ENCODE results near the gene KCNK15.
"Not testable (repeated sequence)": the region's sequence is repeated elsewhere in the genome, so short reads cannot be mapped to it uniquely, and the experiment has no call there.

KCNK15 gene

DNA sequence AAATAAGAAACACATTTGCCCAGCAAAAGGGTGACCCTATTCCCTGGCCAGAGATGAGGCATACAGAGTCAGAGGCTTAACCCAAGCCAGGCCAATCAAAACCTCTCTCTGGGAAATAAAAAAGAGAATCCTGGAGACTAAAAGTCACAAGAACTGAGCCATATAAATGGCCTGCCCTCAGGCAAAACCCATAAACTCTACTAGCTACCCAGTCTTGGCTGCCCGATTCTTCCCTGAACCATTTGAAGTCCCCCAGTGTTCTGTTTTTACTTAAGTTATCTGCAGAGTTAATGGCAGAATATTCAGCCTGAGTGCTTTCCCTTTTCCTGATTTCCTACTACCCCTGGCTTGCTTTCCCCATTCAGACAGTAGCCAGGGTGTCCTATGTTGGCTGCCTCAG is 13.9 kb downstream of the KCNK15 start:
- no peak for DNase-seq

DNA sequence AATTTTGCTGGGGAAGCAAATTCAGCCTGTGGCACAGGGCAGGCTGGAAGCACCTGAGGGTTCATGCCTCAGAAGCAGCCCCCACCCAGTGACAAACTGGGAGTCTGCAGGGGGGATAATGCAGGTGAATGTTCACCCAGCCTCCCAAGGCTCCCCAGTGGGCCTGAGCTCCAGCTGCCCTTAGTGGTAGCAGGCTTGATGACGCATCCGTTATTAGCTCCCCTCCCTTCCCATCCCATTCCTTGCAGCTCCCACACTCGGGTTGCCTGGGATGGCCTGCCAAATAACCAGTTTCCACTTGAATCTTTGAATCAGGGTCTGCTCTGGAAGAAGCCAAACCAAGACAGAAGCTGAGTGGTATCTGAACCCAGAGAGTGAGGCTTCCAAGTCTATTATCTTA is 15.8 kb downstream of the KCNK15 start:
- DNase-seq = no peak

DNA sequence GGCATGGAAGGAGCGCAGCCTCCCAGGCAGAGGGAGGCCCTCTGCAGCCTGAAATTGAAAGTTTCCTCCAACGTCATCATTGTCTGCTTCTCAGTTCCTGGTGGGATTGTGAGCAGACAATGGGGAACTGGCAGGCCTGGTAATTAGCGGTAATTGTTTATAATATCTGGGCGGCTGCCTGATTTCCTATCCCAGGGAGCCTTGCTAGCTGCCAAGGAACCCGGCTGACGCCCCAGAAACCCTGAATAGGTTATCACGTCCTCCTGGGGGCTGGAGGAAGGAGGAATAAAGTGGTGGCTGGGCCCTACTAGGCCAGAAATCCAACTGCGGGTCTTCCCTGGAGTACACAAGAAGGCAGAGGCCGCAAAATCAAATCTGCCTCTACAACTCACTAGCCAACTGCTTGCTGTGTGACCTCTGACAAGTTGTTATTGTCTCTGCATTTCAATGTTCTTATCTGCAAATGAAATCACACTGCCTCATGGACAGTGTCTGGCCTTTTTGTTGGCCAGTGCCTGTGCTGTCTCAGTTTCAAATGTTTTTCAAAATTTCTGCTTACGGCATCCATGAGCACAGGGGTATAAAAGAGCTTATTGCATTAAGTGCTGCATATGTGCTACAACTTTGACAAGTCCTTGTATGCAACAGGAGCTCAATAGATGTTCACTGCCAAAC is 16.9 kb downstream of the KCNK15 start:
- DNase-seq = no peak

DNA sequence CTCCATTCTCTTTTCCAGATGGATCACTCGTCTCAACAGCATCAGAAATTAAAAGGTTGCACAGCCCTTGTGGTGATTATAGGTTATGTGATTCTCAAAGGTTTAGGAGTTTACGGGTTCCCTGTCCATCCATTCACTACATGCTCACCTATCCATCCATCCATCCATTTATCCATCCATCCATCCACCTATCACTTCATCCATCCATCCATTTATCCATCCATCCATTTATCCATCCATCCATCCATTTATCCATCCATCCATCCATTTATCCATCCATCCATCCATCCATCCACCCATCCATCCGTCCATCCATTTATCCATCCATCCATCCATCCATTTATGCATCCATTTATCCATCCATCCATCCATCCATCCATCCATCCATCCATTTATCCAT is 18.1 kb downstream of the KCNK15 start:
- DNase-seq = not testable (repeated sequence)

DNA sequence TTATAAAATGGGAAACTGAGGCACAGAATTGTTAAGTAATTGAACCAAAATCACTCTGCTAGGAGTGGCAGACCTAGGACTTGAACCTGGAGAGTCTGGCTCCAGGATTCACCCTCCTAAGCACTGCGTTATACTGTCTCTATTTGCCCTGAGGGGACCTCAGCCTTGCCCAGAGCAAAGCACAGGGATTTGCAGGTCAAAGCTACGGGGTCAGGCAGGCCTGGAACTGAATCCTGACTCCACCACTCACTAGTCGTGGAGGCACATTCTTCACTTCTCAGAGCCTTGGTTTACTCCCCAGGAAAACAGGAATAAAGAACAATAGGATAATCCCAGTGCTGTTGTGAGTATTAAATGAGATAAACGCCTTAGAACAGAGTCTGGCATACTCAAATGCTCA is 19.4 kb downstream of the KCNK15 start:
- no peak for DNase-seq

DNA sequence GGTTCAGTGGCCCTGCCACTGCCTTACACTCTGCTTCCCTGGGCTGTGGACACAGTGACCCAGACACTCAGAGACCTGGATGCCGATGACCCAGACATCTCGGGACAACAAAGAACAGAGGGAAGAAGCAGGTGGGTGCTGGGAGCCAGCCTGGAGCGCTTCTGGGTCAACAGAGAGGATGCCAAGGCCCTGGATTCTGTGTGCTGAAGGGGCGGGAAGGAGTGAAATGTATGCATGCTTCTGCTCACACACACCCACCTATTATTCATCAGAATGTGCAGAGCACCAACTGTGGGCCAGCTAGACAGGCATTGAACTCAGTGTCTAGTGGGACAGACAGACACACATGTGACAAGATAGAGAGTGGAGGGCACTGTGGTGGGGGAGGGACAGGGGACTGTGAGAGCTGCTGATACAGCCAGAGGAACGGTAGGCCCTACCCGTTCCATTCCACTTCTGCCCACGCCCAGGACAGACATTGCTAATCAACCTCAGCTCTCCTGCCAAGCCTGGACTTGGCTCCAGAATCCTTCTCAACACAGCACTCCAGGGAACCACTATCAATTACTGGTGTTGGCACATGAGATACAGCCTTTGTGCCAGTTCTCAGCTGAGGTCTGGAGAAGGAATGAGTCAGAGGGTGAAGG is 20.2 kb downstream of the KCNK15 start:
- no peak for DNase-seq

DNA sequence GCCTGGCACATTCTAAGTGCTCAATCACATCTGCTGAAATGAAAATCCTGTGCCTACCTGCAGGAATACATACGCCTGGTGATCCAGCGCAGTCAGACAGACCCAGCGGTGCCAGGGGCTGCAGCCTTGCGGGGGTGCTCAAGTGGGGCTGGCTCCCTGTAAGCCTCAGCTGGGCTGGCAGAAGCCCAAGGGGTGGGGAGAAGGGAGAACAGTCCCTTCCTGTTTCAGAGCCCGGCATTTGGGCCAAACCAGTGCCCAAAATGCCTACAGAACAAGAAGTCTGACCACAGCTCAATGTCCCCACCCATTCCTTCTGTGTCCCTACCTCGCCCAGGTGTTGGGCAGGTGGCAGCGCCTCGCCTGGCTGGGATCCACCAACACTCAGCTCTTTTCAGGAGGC is 22.6 kb downstream of the KCNK15 start:
- DNase-seq = no peak

DNA sequence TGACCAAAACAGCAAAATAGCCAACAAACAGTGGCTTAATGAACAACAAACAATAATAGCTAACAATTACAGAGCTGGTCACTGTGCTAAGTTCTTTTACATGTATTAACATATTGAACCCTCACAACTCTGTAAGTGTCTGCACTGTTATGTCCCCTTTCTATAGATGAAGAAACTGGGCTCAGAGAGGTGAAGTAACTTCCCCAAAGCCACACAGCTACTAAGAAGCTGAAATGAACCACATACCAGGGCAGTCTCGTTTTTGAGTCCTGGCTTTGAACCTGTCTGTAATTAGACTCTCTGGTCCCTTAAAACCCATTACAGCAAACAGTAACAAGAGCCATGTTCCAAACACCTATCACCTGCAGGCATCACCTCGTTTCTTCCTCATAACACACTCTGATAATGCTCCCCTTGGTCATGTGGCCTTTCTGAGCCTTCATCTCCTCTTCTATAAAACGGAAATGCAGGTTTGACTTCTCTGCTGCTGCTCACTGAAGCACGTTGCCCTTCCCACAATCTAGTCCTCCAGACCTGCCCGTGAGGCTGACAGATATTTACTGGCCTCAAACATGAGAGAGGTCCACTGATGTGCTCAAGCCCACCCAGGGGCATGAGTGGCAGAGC is 23.3 kb downstream of the KCNK15 start:
- no peak for DNase-seq

DNA sequence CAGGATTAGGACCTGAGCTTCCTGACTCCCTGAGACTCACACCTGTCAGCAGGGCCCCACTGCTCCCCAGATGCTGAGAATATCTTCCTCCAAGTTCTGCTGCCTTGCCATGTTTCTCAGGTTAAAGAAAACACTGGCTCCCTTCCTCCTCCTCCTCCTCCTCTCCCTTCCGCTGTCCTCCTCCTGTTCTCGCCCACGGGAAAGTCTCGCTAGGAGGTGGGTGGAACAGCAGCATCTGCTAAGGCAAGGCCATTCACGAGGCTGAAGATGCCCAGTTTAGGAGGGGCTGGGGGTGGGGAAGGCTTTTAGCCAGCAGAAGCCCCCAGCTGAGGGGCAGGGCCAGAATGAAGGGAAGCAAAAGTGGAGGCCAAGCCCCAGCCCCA is 23.8 kb downstream of the KCNK15 start:
- DNase-seq = no peak

DNA sequence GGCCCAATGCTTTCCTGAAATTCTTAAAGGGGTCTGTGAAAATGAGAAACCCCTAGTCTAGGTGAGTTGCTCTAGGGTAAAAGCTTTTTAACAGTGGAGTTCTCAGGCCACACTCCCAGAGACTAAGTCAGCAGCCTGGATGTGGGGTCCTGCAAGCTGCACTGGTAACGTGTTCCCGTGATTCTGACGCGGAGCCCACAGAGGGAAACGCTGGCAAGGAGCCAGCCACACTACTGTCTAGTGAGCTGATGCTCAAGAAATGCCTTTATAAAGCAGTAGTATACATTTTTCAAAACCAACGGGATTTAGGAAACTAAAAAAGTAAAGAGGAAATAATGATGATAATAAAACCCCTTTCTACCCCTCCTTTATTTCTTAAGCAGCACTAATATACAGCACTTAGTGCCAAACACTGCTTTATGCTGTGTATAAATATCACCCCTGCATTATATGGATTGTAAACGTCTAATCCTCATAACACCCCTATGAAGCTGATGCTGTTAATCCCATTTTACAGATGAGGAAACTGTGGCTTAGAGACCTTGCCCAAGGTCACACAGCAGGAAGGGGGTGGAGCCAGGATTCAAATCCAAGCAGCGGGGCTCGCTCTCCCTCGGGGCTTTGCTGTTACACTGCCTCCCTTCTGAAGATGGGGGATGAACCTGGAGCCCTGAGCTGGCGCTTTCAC is 25.0 kb downstream of the KCNK15 start:
- no peak for DNase-seq

DNA sequence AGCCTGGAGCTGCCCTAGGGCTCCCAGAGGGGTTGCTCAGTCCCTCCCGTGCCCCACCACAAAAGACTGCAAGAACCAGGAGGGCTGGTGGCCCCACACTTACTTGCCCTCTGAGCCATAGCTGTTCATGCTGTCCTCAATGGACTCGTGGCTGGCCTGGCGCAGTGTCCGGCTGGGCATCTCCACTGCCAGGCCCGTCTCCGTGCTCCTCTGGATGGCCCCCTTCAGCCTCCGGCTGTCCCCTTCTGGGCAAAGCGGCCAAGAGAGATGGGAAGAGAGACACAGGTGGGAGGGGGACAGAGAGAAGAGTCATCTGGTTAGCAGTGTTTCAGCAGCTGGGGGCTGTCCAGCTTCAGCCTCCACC is 25.5 kb downstream of the KCNK15 start:
- no peak for DNase-seq

DNA sequence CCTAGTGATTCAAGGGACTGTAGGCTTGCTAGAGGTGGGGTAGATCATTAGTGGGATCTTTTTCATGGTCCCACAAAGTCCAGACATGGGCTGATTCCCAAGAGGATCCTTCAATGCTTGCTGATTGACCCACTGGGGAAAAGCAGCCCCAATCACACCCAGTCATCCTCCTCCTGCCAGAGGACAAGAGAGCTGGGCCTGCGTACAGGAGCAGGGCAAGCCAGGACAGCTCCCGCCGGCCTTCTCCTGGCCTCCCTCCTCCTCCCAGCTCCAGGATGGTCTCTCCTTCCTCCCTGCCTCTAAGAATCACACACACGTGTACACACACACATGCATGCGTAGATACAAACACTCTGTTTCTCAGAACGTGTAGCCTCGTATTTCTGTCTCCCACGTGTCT is 27.0 kb downstream of the KCNK15 start:
- DNase-seq = no peak

DNA sequence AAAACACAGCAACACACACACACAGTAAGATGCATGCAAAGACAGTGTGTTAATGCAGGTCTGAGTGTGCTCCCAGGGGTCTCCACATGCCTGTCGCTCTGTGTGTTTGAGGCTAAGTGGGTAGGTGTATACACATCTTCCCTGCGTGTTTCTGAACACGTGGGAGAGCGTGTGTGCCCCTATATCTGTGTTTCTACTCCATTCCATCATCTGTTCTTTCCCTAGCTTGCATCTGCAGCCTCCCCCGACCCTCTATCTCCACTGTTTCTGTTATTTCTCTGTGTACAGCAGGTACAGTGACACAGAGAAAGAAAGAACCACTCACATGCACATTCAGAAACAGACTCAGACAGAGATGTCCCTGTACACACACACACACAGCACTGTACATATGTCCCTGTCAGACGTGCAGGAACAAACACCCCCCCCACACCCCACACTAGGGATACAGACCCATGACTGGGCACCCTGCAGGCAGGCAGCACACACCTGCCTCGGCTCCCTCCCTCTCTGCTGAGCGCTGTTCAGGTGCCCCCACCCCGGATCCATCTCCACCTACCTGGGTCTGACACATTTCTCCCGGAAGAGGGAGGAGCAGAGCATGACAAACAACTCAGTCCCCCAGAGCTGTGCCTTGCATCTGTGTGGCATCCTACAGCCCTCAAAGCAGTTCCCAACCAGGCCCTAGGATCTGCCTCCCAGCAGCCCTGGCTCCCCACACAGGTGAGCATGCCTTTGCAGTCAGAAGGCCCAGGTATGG is 27.6 kb downstream of the KCNK15 start:
- no peak for DNase-seq

DNA sequence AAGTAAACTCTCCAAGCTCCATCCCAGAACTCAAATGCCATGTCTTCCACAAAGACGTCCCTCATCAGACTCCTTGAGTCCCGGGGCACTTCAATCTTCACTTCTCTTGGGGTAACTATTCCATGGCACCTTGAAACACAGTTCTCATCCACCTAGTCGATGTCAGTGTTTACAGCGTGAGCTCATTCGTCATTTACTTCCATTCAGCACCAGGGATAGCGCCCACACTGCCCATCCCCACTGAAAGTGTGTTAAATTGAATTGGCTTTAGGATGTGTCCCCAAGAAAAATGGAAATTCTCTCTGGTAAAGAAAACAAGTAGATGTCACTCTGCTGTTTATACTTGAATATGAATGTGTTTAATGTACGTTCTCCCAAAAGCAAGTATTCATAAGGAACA is 31.3 kb downstream of the KCNK15 start:
- peak; percentile 59 for DNase-seq

DNA sequence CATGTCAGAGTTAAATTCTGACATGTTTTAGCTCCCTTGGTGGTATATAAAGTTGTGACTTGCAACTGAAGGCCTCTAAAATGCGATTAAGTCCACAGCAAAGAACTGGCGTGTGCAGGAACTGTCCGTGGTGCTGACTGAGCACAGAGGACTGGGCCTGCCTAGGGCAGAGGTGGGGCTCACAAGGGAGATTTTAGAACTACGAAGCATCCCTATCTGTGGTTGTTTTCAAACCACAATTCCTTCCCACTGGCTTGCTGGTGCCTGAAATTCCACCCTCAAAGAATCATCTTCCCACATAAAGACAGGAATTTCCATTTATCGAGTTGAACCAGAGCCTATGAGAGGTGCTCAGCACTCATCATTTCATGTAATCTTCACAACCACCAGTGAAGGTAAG is 34.6 kb downstream of the KCNK15 start:
- peak; percentile 69 for DNase-seq

DNA sequence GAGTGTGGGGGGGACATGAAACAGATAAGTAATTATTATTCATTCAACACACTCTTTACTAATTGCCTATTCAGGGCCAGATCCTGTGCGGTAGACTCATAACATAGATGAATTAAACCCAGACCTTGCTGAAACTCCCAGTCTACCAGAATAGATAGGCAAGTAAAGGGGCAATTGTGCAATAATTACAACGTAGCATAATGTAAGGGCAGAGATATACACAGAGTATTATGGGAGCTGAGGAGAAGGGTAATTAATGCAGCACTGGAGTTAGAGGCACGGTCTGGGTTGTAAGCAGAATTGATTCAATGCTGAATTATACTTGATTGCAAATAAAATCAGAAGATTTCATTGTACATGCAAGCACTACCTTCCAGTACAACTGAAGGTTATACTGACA is 35.5 kb downstream of the KCNK15 start:
- no peak for DNase-seq

DNA sequence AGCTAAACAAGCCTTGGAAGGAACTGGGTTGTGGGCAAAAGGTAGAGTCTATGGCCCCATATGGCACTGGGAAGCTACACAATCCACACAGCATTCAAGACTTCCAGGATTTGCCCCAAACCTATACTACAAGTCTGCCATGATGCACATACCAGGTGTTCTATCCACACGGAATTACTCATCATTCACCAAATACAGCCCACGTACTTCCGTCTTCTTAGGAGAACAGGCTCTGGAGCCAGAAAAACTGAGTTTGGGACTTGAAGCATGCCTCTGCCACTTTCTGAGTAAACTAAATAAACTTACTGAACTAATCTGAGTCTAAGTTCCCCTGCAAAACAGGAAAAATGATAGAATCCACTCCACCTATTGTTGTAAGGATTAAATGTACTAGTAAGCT is 36.1 kb downstream of the KCNK15 start:
- no peak for DNase-seq

DNA sequence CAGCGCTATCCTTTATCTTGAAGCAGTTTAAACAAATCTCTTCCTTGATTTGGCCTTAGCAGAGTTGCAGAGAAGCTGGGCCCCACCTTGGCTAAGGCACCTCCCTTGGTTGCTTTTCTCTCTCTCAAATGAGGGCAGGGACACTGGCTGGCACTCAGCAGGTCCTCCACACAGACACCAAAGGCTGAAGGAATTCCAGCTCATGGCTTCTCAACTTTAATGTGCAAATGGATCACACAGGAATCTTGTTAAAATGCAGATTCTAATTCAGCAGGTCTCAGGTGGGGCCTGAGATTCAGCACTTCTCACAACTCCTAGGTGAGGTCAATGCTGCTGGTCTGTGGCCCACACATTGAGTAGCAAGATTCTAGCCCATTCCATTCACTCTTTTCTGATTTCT is 39.0 kb downstream of the KCNK15 start:
- no peak for DNase-seq

DNA sequence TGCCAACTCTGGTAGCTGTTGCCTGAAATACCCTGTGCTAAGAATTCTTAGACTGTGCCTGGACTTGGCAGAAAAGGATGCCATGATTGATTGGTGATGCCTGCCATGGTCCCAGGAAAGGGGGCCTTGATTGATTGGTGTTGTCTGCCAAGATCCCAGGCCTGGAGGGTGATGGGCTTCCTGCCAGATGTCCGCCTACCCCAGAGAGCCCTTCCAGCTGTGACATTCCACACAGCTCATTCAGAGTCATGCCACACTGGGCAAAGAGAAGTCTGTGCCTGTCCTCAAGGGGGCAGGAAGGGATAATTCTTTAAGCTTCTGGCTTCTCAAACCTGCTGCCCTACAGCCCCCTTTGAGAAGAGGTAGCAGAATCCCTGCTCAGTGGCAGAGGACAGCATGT is 40.1 kb downstream of the KCNK15 start:
- DNase-seq = no peak

DNA sequence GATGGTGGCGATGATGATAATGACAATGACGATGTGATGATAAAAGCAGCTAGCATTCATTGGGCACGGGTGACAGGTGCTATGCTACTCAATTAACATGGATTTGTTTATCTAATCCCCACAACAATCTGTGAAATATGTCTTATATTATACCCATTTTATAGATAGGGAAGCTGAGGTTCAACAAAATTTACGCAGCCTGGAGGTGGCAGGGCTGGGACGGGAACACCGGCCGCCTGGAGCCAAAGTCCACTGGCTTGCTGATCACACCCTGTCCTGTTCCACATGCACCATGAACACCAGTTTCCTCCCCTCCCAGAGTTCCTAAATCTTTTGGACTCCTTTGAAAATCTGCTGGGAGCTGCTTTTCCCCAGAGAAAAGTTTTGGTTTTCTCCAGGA is 41.6 kb downstream of the KCNK15 start:
- no peak for DNase-seq

DNA sequence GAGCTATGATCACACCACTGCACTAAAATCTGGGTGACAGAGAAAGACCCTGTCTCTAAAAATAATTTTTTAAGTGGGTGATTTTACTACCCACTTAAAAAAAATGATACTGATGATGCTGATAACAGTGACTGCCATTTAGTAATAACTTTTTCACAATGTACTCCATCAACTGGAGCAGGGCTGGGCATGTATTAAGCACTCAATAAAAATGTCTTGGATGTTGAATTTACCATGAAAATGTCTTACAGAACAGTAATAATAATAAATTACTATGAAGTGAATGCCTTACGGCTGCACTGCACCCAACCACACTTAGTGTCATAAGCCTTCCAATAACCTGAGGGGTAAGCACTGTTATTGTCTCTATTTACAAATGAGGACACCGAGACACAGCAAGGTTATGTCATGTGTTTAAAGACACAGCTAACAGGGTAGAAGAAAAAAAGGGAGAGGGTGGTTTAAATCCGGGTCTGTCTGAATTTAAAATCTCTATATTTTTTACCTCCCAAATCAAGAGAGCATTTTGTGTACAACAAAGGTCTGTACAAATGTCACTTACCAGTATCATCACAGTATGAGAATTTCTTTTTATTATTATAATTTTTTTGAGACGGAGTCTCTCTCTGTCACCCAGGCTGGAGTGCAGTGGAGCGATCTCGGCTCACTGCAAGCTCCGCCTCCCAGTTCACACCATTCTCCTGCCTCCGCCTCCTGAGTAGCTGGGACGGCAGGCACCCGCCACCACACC is 43.2 kb downstream of the KCNK15 start:
- DNase-seq = no peak

DNA sequence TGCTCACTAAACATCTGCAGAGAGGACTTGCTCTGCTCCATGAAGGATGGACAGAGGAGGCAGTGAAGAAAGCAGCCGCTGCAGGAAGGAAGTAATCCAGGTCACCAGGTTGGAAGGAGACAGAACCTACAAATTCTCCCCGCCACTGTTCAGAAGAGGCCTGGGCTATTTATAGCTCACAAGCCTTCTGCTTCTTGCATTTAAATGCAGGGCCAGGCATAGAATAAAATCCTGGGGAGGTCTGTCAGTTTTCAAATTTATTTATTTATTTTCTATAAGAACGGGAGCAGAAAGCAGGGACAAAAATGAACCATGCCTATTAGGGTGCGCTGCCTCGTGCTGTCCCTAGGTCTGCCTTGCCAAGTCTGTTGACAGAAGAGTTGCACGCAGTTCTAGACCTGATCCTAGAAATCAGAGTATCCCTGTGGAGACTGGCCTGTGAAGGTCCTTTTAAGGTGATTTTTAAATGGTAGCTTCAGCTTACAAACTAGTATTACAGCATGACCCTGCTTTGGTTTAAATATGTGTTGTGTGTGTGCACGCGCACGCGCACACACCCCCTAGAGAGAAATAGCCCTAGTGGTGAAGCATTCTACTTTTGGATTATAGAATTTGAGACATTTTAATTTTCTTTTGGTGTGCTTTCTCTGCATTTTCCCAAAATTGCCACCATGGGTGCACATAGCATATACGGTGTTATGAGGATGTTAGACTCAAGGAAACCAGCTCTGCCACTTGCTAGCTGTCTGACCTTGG is 45.2 kb downstream of the KCNK15 start:
- DNase-seq = no peak

All from OCI-M1 (cell line).